GM19463 (cell line): ENCODE results near the gene SOX10.
"Not testable (repeated sequence)": the region's sequence is repeated elsewhere in the genome, so short reads cannot be mapped to it uniquely, and the experiment has no call there.

Experiments used
- ATAC-seq: cut with Tn5 transposase; IDR thresholded peaks from one replicate; pipeline ENCODE4 v1.9.1; 2021; ENCODE audit warnings: mild to moderate bottlenecking, moderate library complexity; ENCODE audit not compliant: unreplicated experiment

The SOX10 gene

GRCh38 chr22:37986371-37986770, 2.0 kb upstream of the SOX10 start:
- ATAC-seq, result no peak

DNA sequence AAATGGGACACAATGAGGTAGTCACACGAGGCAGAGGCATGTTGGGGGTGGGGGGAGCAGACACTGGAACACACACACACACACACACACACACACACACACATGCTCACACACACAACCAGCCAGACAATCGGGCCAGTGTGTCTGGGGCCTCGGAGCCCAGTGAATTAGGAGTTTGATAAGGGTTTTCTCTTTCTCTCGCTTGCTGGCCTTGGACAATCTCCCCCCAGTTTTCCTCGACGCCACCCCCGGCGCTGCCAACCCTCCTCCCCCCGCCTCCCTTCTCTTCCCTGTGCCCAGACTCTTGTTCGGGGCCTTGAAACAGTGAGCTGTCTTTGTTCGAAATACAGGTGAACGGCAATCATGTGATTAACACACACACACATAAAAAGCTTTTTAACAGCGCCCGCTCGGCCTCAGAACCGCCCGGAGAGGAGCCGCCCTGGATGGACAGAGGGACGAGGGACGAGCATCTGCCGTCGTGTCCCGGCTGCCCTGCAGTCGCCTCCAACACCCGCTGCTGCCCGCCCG, 1.5 kb upstream of the SOX10 start:
- ATAC-seq, result no peak

- ATAC-seq, result no peak
Observed at GRCh38 chr22:37985050-37985585, 763 bp upstream of the SOX10 start.

- no peak for ATAC-seq
Observed at GRCh38 chr22:37982938-37983859, 1.2 kb downstream of the SOX10 start.

- no peak for ATAC-seq
Observed at GRCh38 chr22:37982151-37982785, 2.1 kb downstream of the SOX10 start.

GRCh38 chr22:37981282-37982011, 2.9 kb downstream of the SOX10 start:
- no peak for ATAC-seq

DNA sequence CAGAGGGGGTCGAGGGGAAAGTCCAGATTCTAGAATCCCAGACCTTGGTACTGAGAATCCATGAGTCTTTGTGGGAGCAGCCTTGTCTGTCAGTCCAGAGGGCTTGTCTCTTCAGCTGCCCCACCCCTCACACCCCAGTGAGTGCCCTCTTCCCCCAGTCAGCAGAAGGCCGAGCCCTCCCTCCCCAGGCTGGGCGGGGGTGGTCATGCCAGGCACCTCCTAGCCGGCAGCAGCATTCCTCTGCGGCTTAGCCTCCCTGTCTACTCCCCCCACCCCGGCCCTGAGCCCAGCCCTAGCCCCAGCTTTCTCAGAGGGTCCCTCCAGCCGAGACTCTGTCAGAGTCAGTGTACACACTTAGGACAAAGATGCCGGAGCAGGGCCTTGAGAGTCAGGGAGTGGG, 4.6 kb downstream of the SOX10 start:
- ATAC-seq, result no peak

- no peak for ATAC-seq
Observed at GRCh38 chr22:37976547-37976946, 7.8 kb downstream of the SOX10 start.

GRCh38 chr22:37976022-37976421, 8.3 kb downstream of the SOX10 start:
- ATAC-seq, result not testable (repeated sequence)

DNA sequence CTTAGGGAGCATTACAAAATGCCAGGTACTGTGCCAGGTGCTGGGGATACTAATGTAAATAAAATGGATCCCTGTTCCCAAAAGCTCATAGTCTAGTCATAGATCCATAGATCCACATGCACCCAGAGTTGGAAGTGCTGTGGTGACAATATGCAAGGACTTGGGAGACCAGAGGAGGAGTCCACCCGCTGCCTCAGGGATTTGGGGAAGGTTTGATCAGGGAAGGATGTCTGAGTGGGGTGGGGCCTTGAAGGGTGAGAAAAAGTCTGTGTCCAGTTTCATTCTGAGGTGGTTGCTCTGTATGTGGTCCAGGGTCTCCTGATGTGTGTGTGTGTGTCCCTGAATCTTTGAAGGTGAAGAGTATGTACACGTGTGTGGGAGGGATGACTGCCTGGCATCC, 9.2 kb downstream of the SOX10 start:
- ATAC-seq, result no peak

DNA sequence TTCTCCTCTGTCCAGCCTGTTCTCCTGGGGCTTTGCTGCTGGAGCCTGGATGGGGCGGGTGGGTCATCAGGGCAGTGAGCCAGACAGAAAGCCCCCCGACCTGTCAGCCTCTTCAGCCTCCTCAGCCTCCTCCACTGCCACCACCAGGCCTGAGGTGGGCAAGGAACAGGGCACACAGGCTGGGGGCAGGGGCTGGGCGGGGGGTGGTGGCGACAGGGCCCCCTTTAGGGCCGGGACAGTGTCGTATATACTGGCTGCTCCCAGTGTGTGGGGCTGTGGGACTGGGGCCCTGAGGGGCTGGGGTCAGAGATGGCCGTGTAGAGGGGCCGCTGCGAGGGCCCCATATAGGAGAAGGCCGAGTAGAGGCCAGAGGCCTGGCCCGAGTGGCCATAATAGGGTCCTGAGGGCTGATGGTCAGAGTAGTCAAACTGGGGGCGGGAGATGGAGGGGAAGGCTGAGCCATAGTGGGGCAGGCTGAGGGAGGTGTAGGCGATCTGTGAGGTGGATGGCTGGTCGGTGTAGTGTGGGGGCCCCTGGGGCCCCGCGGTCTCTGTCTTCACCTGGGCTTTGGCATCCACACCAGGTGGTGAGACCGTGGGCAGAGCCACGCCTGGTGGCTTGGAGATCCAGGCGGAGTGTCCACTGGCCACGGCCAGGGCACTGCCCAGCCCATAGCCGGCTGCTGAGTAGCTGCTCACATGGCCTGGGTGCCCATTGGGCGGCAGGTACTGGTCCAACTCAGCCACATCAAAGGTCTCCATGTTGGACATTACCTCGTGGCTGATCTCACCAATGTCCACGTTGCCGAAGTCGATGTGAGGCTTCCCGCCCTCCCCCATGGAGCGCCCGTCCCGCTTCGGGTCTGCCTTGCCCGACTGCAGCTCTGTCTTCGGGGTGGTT, 10.8 kb downstream of the SOX10 start:
- no peak for ATAC-seq

DNA sequence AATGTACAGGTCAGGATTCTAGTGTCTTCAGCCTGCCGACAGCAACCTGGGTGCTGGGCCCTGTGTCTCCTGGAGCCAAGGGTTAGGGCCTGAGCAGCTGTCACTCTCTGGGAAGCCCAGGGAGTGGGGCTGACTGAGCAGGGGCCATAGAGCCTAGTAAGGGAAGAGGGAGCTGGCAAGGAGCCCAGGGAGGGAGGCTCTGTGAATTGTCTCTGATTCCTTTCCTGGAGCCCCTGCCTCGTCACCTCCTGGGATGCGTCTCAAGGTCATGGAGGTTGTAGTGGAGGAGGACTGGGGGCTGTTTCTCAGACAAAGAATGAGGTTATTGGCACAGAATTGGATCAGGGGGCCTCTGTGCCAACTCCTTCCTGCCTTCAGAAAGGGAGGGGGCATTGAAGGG, 11.8 kb downstream of the SOX10 start:
- no peak for ATAC-seq

GRCh38 chr22:37971475-37972434, 12.6 kb downstream of the SOX10 start:
- ATAC-seq, result no peak

DNA sequence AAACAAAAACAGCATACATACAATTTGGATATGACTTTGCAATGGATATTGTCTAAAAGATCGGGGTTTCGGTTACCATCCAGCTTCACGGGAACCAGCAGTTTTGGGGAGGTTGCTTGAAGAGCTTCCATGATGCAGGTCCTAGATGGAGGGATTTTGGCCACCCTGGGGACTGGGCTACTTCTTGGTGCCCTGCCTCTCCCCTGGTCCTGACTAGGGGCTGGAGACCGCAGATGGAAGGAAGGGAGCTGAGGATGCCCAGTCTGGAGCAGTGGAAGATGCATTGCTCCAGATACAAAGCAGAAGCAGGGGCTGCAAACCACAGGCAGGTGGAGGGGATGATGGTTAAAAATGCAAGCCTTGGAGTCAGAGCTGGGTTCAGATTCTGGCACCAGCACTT, 13.5 kb downstream of the SOX10 start:
- no peak for ATAC-seq

DNA sequence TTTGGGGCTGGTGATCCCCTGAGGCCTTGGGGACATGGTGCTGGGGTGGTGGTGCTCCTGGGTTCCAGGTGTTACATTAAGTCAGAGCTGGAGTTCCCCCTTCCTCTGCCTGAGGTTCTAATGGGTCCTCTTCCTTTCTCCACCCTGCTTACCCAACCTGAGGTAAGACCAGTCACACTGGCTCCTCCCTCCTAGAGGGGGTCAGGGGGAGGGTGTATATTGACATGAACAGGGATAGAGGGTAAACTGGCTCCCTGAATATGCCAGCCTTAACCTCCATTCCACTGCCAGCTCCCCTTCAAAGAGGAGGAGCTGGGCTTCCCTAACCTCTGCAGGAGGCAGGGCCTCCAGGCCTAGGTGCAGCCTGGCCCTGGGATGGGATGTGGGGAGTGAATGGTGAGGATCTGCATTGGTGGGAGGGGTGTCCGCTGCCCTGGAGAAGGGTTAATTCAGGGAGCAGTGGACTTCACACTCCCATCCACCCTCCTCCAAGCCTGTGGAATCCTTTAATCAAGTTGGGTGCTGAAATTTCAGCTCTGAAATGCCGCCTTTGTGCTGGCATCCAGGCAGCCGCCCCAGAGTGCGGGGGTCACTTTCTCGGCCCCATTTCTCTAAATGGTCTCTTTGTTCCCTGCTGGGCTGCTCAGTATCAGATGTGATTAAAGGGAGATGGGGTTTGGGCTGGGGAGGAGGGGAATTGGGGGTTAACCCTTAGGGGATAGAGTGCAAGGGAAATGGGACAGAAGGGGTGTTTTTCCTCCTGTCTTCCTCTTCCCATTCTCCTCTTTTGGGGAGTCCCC, 15.7 kb downstream of the SOX10 start:
- ATAC-seq, result no peak

DNA sequence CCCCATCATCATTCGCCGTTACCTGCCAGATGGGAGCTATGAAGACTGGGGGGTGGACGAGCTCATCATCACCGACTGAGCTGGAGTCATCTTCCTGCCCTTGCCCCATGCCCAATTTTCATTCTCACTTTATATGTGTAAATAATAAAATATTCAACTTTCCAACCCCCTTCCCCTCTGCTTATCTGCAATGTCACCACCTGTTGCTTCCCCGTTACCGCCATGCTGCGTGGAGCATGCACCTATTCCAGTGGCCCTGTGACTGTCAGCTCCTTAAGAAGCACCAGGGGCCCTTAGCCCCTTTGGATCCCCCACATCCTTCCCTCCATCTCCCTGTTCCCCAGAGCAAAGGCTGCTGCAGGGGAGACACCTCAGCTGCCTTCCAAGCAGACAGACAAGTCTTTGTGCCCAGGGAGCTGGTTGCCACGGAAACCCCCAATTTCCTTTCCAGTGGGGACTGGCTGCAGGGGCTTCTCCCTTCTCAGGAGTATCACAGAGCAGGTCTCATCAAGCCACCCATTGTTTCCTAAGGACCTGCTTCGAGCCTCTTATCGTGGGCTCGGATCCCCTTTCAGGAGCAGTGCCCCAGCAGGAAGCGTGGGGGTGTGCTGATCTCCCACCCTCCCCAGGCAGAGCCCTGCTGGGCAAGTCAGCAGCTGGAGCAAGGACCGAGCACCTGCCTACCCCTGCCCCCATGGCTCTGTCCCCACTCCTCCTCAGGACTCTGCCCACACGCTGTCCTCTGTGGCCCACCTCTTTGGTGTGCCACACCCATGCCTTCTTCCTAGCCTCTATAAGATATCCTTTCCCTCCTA, 16.5 kb downstream of the SOX10 start:
- no peak for ATAC-seq

DNA sequence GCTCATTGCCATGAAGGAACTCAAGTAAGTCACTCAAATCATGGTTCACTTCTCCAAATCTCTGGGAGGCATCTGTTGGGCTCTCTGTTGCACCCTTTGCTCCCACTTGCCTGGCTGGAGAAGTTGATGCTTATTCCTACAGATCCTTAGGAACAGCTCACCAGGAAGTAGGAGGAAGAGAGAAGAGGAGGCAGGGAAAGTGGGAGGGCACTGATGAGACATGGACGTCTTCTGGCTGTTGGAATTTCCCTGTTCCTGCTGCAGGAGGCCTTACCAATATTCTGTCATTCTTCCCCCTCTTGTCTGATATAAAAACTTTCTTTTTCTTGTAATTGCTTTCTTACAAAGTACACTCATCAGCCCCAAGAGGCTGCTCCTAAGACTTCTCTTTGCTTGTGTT, 17.2 kb downstream of the SOX10 start:
- ATAC-seq, result no peak
